ENCODE data around the gene SLC30A3. TPM values are rescaled to one million over a fixed set of nuclear protein-coding genes. Genes with fewer than 3 reads are reported as not detected.

The SLC30A3 gene
- total and polyA plus RNA-seq, 2 of the 13 experiments (the other 11 are each of a cell fraction or from before 2014, with no cell fraction given) = 0.38 to 0.79 TPM

DNA sequence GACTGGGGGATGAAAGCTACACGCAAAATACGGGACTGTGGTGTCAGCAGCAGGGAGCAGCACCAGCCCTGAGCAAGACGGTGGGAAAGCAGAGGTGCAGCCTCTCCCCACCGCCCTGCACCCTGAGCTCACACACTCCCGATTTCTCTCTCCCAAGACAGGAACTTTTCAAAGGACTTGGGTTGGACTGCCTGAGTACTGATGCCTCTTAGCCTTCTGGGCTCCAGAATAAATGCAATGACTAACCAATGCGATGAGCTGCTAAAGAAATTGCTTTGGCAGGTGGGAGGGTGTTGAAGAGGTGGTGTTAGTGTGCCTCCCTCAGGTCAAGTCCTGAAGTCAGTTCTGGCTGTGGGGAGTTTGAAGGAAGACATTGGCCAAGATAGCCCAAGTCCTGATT lies 29.0 kb upstream of the SLC30A3 start (continued):
- TF ChIP-seq MXD4 (CRISPR knock-in tag; IDR thresholded peaks at IDR 0.05) (no peak), ARNTL (CRISPR knock-in tag; IDR thresholded peaks at IDR 0.05) (no peak), MTA3 (CRISPR knock-in tag; IDR thresholded peaks at IDR 0.05) (no peak), TP53 (CRISPR knock-in tag; conservative IDR thresholded peaks at IDR 0.05) (no peak), HDAC2 (CRISPR knock-in tag; IDR thresholded peaks at IDR 0.05) (no peak), TBP (CRISPR knock-in tag; IDR thresholded peaks at IDR 0.05) (no peak), ZFP1 (CRISPR knock-in tag; IDR thresholded peaks at IDR 0.05) (no peak), ZNF282 (IDR thresholded peaks at IDR 0.05; ENCODE audit: partially characterized antibody) (no peak), ZNF556 (CRISPR knock-in tag; IDR thresholded peaks at IDR 0.05; ENCODE audit: borderline replicate concordance) (no peak), TCF12 (IDR thresholded peaks at IDR 0.05) (no peak), TCF12 (CRISPR knock-in tag; IDR thresholded peaks at IDR 0.05) (no peak), U2AF1 (optimal IDR thresholded peaks at IDR 0.05; ENCODE audit: low read depth, low read length) (no peak), KDM6A (CRISPR knock-in tag; IDR thresholded peaks at IDR 0.05; ENCODE audit: low read depth) (no peak), TBX2 (CRISPR knock-in tag; IDR thresholded peaks at IDR 0.05; ENCODE audit: borderline replicate concordance) (peak; percentile 49; the same call in 1 of the 2 replicates), RBM39 (IDR thresholded peaks at IDR 0.05; ENCODE audit: low read depth, low read length, poor library complexity, severe bottlenecking) (no peak), NR2F6 (IDR thresholded peaks at IDR 0.05) (no peak), NR2F6 (CRISPR knock-in tag; IDR thresholded peaks at IDR 0.05) (no peak), FOXO1 (CRISPR knock-in tag; IDR thresholded peaks at IDR 0.05) (0 out of 2 replicates have a peak, but pooled peaks have one; percentile 17), MAFG (CRISPR knock-in tag; IDR thresholded peaks at IDR 0.05) (no peak), NR2C2 (CRISPR knock-in tag; IDR thresholded peaks at IDR 0.05; ENCODE audit: borderline replicate concordance) (no peak), ZNF790 (CRISPR knock-in tag; IDR thresholded peaks at IDR 0.05; ENCODE audit: borderline replicate concordance) (no peak)
- TF ChIP-seq, protein P1, sequence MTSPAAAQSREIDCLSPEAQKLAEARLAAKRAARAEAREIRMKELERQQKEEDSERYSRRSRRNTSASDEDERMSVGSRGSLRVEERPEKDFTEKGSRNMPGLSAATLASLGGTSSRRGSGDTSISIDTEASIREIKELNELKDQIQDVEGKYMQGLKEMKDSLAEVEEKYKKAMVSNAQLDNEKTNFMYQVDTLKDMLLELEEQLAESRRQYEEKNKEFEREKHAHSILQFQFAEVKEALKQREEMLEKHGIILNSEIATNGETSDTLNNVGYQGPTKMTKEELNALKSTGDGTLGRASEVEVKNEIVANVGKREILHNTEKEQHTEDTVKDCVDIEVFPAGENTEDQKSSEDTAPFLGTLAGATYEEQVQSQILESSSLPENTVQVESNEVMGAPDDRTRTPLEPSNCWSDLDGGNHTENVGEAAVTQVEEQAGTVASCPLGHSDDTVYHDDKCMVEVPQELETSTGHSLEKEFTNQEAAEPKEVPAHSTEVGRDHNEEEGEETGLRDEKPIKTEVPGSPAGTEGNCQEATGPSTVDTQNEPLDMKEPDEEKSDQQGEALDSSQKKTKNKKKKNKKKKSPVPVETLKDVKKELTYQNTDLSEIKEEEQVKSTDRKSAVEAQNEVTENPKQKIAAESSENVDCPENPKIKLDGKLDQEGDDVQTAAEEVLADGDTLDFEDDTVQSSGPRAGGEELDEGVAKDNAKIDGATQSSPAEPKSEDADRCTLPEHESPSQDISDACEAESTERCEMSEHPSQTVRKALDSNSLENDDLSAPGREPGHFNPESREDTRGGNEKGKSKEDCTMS (CRISPR knock-in tag; conservative IDR thresholded peaks at IDR 0.05) = no peak
- TF ChIP-seq, protein P2, sequence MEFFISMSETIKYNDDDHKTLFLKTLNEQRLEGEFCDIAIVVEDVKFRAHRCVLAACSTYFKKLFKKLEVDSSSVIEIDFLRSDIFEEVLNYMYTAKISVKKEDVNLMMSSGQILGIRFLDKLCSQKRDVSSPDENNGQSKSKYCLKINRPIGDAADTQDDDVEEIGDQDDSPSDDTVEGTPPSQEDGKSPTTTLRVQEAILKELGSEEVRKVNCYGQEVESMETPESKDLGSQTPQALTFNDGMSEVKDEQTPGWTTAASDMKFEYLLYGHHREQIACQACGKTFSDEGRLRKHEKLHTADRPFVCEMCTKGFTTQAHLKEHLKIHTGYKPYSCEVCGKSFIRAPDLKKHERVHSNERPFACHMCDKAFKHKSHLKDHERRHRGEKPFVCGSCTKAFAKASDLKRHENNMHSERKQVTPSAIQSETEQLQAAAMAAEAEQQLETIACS (CRISPR knock-in tag; IDR thresholded peaks at IDR 0.05) = no peak
- TF ChIP-seq, protein P3, sequence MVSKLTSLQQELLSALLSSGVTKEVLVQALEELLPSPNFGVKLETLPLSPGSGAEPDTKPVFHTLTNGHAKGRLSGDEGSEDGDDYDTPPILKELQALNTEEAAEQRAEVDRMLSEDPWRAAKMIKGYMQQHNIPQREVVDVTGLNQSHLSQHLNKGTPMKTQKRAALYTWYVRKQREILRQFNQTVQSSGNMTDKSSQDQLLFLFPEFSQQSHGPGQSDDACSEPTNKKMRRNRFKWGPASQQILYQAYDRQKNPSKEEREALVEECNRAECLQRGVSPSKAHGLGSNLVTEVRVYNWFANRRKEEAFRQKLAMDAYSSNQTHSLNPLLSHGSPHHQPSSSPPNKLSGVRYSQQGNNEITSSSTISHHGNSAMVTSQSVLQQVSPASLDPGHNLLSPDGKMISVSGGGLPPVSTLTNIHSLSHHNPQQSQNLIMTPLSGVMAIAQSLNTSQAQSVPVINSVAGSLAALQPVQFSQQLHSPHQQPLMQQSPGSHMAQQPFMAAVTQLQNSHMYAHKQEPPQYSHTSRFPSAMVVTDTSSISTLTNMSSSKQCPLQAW (CRISPR knock-in tag; IDR thresholded peaks at IDR 0.05) = peak; percentile 45; the same call in 1 of the 2 replicates
- TF ChIP-seq, protein P4, sequence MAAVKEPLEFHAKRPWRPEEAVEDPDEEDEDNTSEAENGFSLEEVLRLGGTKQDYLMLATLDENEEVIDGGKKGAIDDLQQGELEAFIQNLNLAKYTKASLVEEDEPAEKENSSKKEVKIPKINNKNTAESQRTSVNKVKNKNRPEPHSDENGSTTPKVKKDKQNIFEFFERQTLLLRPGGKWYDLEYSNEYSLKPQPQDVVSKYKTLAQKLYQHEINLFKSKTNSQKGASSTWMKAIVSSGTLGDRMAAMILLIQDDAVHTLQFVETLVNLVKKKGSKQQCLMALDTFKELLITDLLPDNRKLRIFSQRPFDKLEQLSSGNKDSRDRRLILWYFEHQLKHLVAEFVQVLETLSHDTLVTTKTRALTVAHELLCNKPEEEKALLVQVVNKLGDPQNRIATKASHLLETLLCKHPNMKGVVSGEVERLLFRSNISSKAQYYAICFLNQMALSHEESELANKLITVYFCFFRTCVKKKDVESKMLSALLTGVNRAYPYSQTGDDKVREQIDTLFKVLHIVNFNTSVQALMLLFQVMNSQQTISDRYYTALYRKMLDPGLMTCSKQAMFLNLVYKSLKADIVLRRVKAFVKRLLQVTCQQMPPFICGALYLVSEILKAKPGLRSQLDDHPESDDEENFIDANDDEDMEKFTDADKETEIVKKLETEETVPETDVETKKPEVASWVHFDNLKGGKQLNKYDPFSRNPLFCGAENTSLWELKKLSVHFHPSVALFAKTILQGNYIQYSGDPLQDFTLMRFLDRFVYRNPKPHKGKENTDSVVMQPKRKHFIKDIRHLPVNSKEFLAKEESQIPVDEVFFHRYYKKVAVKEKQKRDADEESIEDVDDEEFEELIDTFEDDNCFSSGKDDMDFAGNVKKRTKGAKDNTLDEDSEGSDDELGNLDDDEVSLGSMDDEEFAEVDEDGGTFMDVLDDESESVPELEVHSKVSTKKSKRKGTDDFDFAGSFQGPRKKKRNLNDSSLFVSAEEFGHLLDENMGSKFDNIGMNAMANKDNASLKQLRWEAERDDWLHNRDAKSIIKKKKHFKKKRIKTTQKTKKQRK (IDR thresholded peaks at IDR 0.05; ENCODE audit: low read length) = no peak
